GM13977 (cell line): Measurements from ENCODE around the gene COASY.
A peak's percentile ranks its signal among the peaks of the same experiment; 100 is the strongest.

ENCODE experiments used
- DNase-seq: peaks from one replicate; pipeline ENCODE4 v3.0.0; 2012; ENCODE audit warnings: low spot score
- in situ Hi-C: fragments of 300-500 bp; cut with MboI; formaldehyde crosslinking; loops from one replicate; pipeline ENCODE4 v1.12.0; 2022; ENCODE audit warnings: low sequenced_read_pairs, low pct_unique_long_range_greater_than_20kb, mixed read lengths, inconsistent platforms; ENCODE audit not compliant: unreplicated experiment
- TF ChIP-seq, protein P1 (sequence below): IDR thresholded peaks from 2 replicates; pipeline ENCODE4 v1.5.1; 2012; ENCODE audit warnings: mild to moderate bottlenecking, control low read depth; ENCODE audit not compliant: insufficient read depth; ENCODE audit errors: extremely low read depth, missing control alignments

The COASY gene

DNA sequence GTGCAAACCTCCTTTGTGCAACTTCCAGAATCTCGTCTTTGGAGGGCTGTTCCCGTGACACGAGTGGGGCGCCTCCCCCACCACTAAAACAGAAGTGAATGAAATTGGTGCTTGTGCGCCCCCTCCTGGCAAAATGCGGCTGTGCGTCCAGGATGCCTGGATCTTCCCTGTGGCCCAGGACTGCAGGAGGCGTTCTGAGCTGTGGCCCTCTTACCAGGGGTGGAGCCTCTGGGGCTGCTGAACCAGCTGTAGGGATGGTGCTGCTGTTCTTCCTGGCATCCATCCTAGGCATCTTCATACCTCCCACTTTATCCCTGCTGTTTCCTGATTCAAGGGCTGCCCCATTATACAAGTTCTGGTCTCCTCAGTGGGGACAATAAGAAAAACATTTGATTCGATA lies 44.4 kb upstream of the COASY start:
- in situ Hi-C loops, result loop anchor here (25.0 kb wide), 1 partner anchor 205 kb away; no protein-coding TSS in a partner anchor
- peak; percentile 80 for DNase-seq
- TF ChIP-seq, protein P1, sequence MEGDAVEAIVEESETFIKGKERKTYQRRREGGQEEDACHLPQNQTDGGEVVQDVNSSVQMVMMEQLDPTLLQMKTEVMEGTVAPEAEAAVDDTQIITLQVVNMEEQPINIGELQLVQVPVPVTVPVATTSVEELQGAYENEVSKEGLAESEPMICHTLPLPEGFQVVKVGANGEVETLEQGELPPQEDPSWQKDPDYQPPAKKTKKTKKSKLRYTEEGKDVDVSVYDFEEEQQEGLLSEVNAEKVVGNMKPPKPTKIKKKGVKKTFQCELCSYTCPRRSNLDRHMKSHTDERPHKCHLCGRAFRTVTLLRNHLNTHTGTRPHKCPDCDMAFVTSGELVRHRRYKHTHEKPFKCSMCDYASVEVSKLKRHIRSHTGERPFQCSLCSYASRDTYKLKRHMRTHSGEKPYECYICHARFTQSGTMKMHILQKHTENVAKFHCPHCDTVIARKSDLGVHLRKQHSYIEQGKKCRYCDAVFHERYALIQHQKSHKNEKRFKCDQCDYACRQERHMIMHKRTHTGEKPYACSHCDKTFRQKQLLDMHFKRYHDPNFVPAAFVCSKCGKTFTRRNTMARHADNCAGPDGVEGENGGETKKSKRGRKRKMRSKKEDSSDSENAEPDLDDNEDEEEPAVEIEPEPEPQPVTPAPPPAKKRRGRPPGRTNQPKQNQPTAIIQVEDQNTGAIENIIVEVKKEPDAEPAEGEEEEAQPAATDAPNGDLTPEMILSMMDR, result peak; percentile 93

DNA sequence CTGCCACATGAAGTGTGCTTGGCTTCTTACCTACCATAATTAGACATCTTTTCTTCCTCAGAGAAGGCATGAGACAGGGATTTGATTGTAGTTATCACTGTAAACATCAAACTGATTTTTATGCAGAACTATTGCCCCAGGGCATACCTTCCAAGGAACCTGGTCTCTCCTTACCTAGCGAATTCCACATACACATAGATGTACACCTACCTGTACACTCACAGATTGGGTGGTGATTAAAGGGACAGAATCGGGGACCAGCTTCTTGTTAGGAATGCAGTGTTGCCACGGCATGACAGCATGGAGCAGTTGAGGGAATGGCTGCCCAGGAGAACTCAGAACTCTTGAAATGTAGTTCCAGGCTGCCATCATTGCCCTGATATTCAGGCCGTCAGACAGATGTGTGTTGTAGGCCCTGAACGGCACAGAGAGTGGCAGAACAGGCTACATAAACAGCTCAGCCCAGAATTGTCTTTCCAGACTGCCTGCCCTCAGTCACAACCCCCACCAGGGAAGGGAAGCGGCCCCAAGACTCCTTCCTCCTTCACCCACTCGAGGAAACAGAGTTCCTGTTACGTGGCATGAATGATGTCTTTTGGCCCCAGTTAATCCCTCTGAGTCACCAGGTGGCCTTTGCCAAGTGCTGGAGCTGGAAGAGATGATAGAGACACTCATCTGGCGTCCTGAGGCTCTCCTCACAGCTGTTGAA lies 43.7 kb upstream of the COASY start:
- in situ Hi-C loops, result loop anchor here (25.0 kb wide), 1 partner anchor 206 kb away; no protein-coding TSS in a partner anchor
- TF ChIP-seq, protein P1, result no peak
- no peak for DNase-seq

DNA sequence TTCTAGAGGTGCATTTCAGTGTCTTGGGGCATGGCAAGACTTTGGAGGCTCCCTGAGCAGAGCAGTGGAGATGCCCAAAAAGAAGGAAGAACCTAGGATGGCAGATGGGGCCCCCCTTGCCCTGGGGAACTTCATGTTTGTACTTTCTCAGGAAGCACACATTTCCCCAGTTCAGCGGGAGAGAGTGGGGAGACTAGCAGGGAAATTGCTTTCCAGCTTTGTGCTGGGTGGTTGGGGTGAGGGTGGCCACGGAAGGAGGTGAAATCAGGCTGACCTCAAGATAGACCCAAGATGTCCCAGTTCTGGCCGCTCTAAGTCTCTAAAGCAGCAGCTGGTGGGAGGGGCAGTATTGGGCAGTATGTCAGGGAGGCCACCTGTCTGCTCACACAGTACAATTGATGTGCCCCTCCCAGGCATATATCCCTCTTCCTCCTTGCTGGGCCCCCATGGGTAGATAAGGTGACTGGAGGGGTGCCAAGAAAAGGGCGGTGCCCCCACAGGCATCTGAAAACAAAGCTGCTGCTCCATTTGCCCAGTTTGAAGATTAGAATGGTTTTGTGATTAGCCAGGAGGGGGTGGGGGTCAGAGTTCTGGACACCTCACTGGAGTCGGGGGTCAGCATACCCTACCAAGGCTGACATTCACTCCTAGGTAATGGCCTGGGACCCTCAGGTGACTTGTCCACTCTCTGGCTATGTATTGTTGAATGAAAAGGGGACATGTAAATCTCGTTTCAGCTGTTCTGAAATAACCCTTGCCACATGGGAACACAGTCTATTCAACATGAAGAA lies 43.0 kb upstream of the COASY start:
- in situ Hi-C loops, result loop anchor here (25.0 kb wide), 1 partner anchor 207 kb away; no protein-coding TSS in a partner anchor
- no peak for DNase-seq
- TF ChIP-seq, protein P1, result no peak

DNA sequence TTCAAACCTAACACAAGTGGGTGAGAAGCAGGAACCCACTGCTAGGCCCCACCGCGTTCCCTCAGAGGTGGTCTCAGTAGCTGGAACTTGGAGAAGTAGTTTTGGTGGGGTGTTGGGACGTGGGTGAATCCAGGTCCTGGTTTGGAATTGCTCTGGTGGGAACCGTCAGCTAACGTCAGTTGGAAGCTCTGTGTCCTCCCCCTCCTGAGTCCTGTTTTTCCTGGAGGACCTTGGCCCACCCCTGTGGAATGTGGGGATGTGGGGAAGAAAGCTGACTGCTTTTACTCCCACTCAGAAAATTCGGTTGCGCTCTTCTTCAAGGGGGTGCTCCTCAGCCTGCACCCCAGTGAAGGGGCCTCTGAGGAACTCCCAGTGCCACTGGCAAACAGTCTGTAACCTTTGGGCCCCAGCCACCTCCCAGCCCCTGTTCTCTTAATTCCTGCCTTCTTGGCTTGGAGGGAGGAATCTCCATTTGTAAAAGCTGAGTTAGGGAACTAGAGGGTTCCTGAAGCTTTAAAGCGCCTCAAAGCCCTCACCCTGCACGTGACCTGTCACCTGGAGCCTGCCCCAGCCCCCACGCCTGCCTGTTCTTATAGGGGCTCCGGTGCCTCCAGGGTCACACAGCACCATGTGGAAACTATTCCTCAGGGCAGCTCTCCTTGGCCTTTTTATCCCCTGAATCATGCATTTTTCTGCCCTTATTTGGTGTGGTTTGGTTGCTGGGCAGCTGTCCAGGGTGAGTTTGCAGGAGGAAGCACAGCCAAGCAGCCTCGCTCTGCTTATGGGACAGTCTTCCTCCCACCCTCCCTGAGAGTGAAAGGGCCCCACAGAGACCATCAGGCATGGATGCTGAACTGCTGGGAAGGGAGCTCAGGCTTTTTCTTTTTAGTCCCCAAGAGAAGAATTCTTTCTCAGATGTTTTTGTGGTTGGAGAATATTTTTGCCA lies 42.1 kb upstream of the COASY start:
- TF ChIP-seq, protein P1, result no peak
- in situ Hi-C loops, result loop anchor here (25.0 kb wide), 1 partner anchor 208 kb away; no protein-coding TSS in a partner anchor
- DNase-seq, result no peak

DNA sequence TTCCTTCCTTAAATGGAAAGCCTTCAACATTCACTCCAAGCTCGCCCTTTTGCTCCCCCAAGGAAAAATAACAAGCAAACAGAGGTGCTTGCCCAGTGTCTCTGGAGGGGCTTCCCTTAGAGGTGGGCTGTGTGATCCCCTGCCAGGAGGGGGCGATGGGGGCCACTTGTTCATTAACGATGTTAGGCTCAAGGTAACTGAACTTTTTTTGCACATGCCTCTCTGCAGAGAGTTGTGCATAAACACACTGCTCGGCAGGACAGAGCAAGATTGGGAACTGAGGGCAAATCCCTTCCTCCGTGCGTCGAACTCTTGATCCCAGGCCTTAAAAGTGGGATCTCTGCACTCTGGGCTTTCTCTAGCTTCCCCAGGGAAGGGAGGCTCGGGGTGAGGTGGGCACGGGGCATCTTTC lies 41.4 kb upstream of the COASY start:
- DNase-seq, result no peak
- in situ Hi-C loops, result loop anchor here (25.0 kb wide), 1 partner anchor 208 kb away; no protein-coding TSS in a partner anchor
- TF ChIP-seq, protein P1, result peak; percentile 28

DNA sequence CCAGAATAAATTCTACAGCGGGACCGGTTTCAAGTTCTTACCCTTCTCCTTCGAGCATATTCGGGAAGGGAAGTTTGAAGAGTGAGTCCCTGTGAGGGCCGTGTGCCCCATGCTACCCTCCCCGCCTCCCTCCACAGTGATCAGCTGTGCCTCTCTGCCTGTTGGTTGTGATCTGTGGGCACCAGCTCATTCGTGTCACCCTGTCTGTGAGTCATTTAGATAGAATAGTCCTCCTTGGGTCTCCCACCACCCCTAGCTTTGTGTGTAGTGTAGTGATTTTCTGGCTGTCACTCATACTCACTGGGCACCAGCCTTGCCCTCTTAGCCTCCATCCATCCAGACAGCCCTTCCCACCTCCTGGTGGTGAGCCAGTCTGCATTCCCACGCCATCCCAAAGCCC lies 40.9 kb upstream of the COASY start:
- in situ Hi-C loops, result loop anchor here (25.0 kb wide), 1 partner anchor 209 kb away; no protein-coding TSS in a partner anchor
- TF ChIP-seq, protein P1, result no peak
- no peak for DNase-seq
